GM18508 (cell line): ENCODE data around the gene GIGYF2.

Experiments used
- ATAC-seq: cut with Tn5 transposase; IDR thresholded peaks from one replicate; pipeline ENCODE4 v1.9.1; 2021; ENCODE audit warnings: moderate number of reproducible peaks; ENCODE audit not compliant: insufficient read depth, unreplicated experiment

GIGYF2 gene

GRCh38 chr2:232854082-232854481 is 157.0 kb downstream of the GIGYF2 start:
- ATAC-seq, result no peak

DNA sequence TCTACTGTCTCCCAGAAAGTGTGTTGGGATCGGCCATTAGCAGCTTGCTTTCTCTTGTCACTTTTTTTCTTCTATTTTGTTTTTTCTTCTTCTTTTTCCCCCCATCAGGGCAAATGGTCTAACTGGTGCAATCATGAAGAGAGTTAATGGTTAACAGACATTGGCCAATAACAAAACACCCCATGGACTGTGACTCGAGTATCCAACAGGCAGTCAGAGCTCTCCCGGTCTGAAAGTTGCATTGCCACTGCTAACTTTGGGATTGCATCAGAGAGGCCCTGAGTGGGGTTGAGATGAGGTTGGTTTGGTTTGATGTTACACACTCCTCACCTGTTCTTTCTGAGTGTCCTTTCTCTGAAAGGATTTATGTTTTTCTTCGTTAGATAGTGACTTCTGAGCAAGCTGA is 160.0 kb downstream of the GIGYF2 start:
- no peak for ATAC-seq

DNA sequence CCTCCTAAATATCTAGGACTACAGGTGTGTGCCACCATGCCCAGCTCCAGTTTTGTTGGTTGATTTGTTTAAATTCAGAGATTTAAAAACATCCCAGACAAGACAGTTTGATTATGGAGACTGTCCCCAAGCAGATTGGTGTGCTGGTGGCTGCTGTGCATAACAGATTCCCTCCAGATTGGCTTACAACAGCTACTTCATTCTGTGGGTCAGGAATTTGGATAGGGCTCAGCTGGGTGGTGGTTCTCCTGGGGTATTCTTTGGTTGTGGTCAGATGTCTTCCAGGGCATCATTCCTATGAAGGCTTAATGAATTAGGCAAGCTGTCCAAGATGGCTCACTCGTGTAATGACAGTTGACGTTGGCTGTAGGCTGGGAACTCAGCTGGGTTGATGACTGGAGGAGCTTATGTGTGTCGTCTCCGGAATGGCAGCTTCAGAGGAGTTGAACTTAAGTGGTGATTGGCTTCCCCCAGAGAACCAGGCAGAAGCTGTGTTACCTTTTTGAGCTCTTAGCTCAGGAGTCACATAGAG is 162.3 kb downstream of the GIGYF2 start:
- ATAC-seq, result no peak

DNA sequence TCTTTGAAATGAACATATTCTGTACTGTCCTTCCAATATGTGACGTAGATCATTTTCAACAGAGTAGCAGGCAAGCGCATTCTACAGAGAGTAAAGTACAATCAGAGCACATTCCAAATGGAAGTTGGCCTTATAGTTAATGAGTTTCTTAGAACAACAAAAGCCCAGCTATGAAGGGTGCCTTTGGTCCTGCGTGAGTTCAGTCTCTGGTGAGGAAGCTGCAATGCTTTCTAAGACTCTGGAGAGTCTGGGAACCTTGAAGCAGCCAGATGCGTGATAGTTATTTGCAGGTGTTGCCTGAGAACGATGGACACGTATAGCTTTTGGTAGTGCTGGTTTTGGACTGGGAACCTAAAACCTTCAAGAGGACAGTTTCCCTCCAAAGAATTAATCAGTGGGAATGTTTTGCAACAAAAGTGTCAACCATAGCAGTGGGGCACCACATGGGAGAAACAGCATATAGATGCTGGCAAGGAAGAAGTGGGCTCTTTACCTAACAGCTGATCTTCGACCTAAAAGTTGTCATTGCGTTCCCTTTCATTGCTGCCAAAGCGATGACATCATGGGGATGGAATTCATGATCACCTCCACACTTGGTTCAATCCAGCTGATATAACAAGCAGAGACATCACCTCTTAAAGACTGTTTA is 163.6 kb downstream of the GIGYF2 start:
- no peak for ATAC-seq

DNA sequence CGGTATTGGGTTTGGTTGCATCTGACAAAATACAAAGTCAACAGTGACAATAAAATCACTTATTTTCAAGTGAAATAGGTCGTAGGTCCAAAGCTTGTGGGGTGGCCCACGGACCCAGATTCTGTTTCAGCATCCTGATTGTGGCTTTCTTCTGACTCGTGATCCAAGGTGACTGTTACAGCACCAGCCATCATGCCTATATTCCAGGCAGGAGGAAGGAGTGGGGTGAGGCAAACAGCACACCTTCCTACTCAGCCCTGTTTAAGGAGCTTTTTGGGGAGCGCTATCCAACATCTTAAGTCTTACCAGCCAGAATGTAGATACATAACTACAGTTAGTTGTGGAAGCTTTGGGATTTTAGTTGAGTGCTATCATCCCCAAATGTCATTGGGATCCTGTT is 164.2 kb downstream of the GIGYF2 start:
- ATAC-seq, result no peak

- ATAC-seq, result no peak
Measured at GRCh38 chr2:232863996-232864395, 166.9 kb downstream of the GIGYF2 start.

- ATAC-seq, result no peak
Measured at GRCh38 chr2:232865165-232865564, 168.0 kb downstream of the GIGYF2 start.

- ATAC-seq, result no peak
Measured at GRCh38 chr2:232866104-232866503, 169.0 kb downstream of the GIGYF2 start.

- ATAC-seq, result no peak
Measured at GRCh38 chr2:232869138-232870017, 172.2 kb downstream of the GIGYF2 start.

DNA sequence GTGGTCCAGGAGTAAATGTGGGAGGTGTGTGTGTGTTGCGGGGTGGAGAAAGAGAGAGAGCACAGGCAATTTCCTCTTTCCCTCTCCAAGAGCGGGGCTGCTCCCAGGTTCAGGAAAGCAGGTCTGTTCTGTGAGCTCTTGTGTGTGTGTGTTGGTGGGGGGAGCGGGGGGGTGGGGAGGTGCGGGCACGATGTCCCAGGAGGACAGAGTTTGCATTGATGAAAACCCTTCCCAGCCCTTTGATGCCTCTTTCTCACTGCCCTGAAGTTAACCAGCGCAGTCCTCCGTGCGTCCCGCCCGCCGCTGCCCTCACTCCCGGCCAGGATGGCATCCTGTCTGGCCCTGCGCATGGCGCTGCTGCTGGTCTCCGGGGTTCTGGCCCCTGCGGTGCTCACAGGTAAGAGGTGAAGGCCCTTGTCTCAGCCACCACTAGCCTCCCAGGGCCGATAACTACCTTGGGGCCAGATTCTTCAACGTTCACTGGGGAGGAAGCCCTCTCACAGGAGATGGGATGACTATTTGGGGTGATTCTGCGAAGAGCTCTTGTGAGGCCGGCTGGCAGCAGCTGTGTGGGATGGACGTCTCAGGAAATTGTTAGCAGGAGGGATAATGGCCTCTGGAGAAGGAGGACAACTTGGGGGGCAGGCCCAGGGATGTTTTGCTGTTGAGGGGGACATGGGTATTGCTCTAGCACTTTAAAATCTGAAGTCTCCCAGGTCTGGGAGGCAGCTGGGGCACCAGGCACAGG is 173.1 kb downstream of the GIGYF2 start, which contains the start of gene SNORC:
Gene SNORC (plus strand): TSS at position 247 of the 748 bp plus-strand sequence. CDS start 78 bp downstream, at position 325.
- ATAC-seq, result no peak

- ATAC-seq, result no peak
Measured at GRCh38 chr2:232870766-232871371, 173.7 kb downstream of the GIGYF2 start.

DNA sequence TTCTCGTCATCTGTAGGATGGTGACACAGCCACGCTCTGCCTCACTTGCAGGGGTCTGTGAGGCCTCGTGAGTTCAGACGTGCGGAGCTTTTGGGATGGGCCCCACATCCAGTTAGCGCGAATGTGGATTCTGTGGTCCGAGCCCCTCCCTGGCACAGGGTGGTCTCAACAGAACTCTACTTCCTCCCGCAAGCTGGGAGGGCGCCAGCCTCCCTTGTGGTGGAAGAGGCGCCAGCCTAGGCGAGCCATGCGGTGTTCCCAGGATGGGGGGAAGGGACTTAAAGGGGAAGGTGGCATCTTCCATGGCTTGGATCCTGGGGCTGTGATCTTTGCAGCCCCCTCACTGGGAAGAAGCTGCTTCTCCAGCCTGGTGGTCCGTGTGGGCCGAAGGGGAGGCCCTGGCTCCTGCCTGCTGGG is 174.3 kb downstream of the GIGYF2 start:
- ATAC-seq, result no peak

DNA sequence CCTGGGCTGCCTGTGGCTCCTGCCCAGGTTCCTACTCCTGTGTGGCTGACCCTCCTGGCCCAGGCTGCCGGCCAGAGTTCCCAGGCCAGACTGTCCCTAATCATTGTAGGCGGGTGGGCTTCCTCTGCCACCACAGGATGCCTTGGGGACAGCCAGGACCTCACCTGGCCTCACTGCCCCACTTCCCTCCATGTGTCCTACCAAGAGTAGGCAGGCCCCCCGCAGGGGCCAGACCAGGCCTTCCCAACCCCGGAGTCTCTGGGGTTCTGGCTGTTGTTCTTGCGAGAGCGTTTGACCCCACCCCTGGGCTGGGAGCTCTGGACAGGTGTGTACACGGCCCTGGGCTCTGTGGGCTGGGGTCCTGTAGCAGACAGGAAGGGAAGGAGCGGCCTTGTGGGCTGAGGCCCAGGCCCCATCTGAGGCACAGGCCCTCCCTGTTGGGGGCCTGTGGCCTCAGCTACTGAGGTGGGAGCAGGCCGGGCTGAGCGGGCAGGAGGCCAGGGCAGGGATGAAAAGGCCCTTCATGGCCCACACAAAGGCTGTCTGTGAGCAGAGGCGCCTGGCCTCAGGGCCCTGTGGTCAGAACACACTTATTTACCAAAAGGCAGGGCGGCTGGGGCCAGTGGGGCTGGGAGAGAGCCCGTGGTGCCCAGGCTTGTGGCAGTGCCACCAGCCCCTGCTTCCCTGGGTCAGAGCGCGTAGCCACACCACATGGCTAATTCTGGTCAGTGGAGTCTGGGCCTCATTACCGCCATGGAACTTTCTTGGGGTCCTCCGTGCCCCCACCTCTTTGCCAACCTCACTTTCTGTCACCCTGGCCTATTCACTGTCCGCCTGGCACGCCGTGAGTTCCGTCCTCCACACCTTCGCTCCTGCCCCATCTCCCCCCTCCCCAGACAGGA is 175.0 kb downstream of the GIGYF2 start:
- ATAC-seq, result no peak

DNA sequence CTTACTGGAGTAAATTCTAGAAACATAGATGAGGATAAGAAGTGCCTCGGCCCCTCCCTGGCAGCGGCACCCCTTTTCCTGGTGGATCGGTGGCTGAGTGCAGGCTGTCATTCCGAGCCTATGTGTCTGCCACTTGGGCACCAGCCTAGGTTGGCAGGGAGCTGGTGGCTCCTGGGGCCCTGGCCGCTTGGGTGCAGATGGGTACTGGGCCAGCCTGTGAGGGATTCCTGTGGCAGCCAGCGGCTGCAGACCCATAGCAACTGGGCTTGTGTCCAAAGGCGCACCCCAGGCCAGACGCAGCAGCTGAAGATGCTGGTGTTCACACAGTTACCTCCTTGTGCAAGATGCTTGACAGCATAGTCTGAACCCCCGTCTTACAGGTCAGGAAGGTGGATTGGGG is 175.7 kb downstream of the GIGYF2 start:
- ATAC-seq, result no peak

DNA sequence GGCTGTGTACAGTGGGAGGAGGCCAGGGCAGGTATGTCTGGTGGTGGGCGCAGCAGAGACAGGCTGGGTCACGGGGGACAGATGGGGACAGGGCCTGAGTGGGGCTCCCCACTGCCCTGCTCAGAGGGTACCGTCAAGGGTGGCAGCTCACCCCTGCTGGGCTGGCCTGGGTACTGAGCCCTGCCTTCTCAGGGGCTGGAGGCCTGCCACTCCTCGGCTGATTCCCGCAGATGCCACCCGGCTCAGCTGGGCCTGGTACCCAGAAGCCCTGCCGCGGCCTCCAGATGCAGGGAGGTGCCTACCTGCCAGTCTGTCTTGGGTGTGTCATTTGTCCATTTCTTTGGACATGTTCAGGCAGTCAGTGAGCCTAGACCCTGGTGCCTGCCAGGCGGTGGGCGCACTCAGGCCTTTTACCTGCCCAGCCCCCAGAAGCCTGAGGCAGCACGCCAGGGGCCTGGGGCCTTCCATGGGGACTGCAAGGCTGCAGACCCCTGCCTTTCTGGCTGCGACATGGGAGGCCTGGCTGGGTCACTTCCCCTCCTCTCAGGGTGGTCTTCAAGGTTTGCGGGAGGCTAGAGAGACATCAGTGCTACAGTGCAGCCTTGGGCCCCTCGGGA is 176.3 kb downstream of the GIGYF2 start:
- no peak for ATAC-seq

DNA sequence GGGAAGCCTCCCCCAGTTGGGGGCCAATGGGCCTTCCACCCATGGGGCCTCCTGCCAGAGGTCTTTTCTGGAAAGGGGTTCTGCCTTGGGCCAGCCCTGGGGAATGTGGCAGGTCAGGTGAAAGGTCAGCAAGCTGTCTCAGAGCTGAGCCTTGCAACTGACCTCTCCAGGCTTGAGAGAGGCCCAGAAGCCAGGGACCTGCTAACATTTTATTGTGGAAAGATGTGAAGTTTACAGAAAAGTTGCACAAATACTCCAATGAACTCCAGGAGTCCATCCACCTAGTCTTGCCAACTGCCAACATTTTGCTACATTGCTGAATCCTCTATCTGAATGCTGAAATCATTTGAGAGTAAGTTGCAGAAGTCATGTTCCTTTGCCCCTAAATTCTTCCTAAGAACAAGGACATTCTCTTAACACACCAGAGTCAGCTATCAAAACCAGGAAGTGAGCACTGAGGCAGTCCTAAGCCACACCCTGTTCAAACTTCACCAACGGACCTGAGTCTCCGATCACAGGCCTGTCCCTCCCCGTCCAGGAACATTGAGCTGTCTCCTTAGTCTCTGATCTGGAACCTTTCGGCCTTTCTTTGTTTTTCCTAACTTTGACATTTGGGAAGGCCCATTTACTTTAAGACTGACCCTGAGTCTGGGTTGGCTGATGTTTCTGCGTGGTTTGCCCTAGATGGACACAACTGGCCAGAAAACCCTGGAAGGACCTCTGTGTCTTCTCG is 176.9 kb downstream of the GIGYF2 start:
- no peak for ATAC-seq

DNA sequence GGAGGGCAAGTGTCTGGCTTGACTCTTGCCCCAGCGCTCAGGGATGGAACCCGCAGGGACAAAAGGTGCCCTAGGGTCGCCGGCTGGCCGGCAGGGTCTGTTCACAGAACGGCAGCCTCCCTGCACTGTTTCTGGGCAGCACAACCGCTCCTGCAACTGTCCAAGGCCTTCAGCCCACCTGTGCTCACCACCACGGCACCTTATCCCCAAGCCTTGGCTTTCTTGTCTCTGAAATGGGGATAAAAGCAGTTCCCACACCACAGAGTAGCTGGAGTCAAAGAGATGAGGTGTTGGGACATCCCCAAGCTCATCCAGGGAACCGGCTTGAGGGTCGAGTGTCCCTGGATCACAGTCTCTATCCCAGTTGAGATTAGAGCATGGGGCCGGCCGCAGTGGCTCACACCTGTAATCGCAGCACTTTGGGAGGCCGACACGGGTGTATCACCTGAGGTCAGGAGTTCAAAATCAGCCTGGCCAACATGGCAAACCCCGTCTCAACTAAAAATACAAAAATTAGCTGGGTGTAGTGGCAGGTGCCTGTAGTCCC is 177.6 kb downstream of the GIGYF2 start:
- no peak for ATAC-seq
